IgD-negative memory B cell (primary cell): ENCODE data around the gene FTHL17. TPM values are rescaled to one million over a fixed set of nuclear protein-coding genes. Genes with fewer than 3 reads are reported as not detected.
A peak's percentile ranks its signal among the peaks of the same experiment; 100 is the strongest.

ENCODE experiments used
- H3K27ac Mint-ChIP-seq, 3 donors: one replicate each; pipeline ENCODE4 v1.8.0; 2020 to 2022; ENCODE audit warnings: mild to moderate bottlenecking in 3 of 3, mixed read lengths in 3 of 3, moderate library complexity in 1 of 3
- H3K27me3 Mint-ChIP-seq: one replicate; pipeline ENCODE4 v1.8.0; 2021; ENCODE audit warnings: mixed read lengths
- H3K36me3 Mint-ChIP-seq: one replicate; pipeline ENCODE4 v1.8.0; 2020; ENCODE audit warnings: mild to moderate bottlenecking, mixed read lengths
- H3K4me1 Mint-ChIP-seq, 3 donors: one replicate each; pipeline ENCODE4 v1.8.0; 2020 to 2022; ENCODE audit warnings: mixed read lengths in 3 of 3, mild to moderate bottlenecking in 1 of 3
- H3K4me3 Mint-ChIP-seq, 4 donors: one replicate each; pipeline ENCODE4 v1.8.0; 2020 to 2022; ENCODE audit warnings: mild to moderate bottlenecking in 4 of 4, mixed read lengths in 4 of 4, moderate library complexity in 3 of 4
- H3K9me3 Mint-ChIP-seq, 3 donors: one replicate each; pipeline ENCODE4 v1.8.0; 2020 to 2021; ENCODE audit warnings: mixed read lengths in 3 of 3, mild to moderate bottlenecking in 1 of 3
- polyA plus RNA-seq: library from polyadenylated mRNA; unstranded; fragments of 300-500 nt; fragmentation: Illumina TruSeq; gene quantifications from one replicate; pipeline ENCODE4 v1.2.3, GENCODE V29; 2021

The FTHL17 gene
- polyA plus RNA-seq = not detected

- Mint-ChIP-seq H3K9me3 (peaks cover 11 to 12% (median 11%) of the 10 kb centered on the region in 3 donors), H3K4me3 (no peak within 1 kb of the TSS)
These were observed at the start of gene FTHL17 for GRCh38 chrX:31071725-31072124. FTHL17 (minus strand) TSS chrX:31072041; CDS start chrX:31071953, 88 bp downstream.

GRCh38 chrX:31117266-31117665 is 45.4 kb upstream of the FTHL17 start:
- no peak overlapping the region for H3K4me3 Mint-ChIP-seq
- peaks cover 3% of the 10 kb centered on the region for H3K36me3 Mint-ChIP-seq
- H3K4me1 Mint-ChIP-seq = no peaks in the 10 kb centered on the region
- H3K27me3 Mint-ChIP-seq = no peaks in the 10 kb centered on the region
- peaks cover 0 to 4% (median 0%) of the 10 kb centered on the region in 3 donors for H3K9me3 Mint-ChIP-seq
- no peak overlapping the region for H3K27ac Mint-ChIP-seq

More at GRCh38 chrX:31071725-31072124, at the start of gene FTHL17:
- Mint-ChIP-seq H3K4me1 (no peaks in the 10 kb centered on the region), H3K36me3 (no peaks in the 10 kb centered on the region), H3K27me3 (no peaks in the 10 kb centered on the region), H3K27ac (peak within 1 kb of the TSS in 1 of 3 donors; percentile 69)

- Mint-ChIP-seq H3K4me1 (no peaks in the 10 kb centered on the region), H3K4me3 (no peak overlapping the region), H3K27me3 (no peaks in the 10 kb centered on the region), H3K36me3 (no peaks in the 10 kb centered on the region), H3K27ac (no peak overlapping the region), H3K9me3 (peaks cover 0 to 4% (median 0%) of the 10 kb centered on the region in 3 donors)
These were observed 43.6 kb upstream of the FTHL17 start for GRCh38 chrX:31115398-31115797.

GRCh38 chrX:31114858-31115257 is 43.0 kb upstream of the FTHL17 start:
- Mint-ChIP-seq H3K27ac (no peak overlapping the region), H3K9me3 (peaks cover 0 to 4% (median 0%) of the 10 kb centered on the region in 3 donors), H3K4me3 (no peak overlapping the region), H3K27me3 (no peaks in the 10 kb centered on the region), H3K36me3 (no peaks in the 10 kb centered on the region), H3K4me1 (no peaks in the 10 kb centered on the region)

- H3K27me3 Mint-ChIP-seq = no peaks in the 10 kb centered on the region
- no peaks in the 10 kb centered on the region for H3K36me3 Mint-ChIP-seq
- H3K4me3 Mint-ChIP-seq = no peak overlapping the region
- no peak overlapping the region for H3K27ac Mint-ChIP-seq
- peaks cover 0 to 2% (median 0%) of the 10 kb centered on the region in 3 donors for H3K9me3 Mint-ChIP-seq
- no peaks in the 10 kb centered on the region for H3K4me1 Mint-ChIP-seq
These were observed 40.6 kb upstream of the FTHL17 start for GRCh38 chrX:31112226-31112999.

- Mint-ChIP-seq H3K36me3 (no peaks in the 10 kb centered on the region), H3K4me3 (no peak overlapping the region), H3K4me1 (no peaks in the 10 kb centered on the region), H3K27ac (no peak overlapping the region), H3K27me3 (no peaks in the 10 kb centered on the region), H3K9me3 (peaks cover 0 to 2% (median 0%) of the 10 kb centered on the region in 3 donors)
These were observed 38.8 kb upstream of the FTHL17 start for GRCh38 chrX:31110657-31111056.

- Mint-ChIP-seq H3K9me3 (peaks cover 0 to 2% (median 0%) of the 10 kb centered on the region in 3 donors), H3K27me3 (no peaks in the 10 kb centered on the region), H3K27ac (no peak overlapping the region), H3K4me3 (no peak overlapping the region), H3K4me1 (no peaks in the 10 kb centered on the region), H3K36me3 (no peaks in the 10 kb centered on the region)
These were observed 27.8 kb upstream of the FTHL17 start for GRCh38 chrX:31099536-31100090.

- H3K27ac Mint-ChIP-seq = no peak overlapping the region
- no peaks in the 10 kb centered on the region for H3K4me1 Mint-ChIP-seq
These were observed 26.2 kb upstream of the FTHL17 start for GRCh38 chrX:31098079-31098478.

GRCh38 chrX:31093639-31093975 is 21.8 kb upstream of the FTHL17 start:
- no peak overlapping the region for H3K4me3 Mint-ChIP-seq
- no peak overlapping the region for H3K27ac Mint-ChIP-seq
- no peaks in the 10 kb centered on the region for H3K4me1 Mint-ChIP-seq
- no peaks in the 10 kb centered on the region for H3K27me3 Mint-ChIP-seq
- H3K9me3 Mint-ChIP-seq = peaks cover 0 to 2% (median 0%) of the 10 kb centered on the region in 3 donors
- H3K36me3 Mint-ChIP-seq = no peaks in the 10 kb centered on the region

More at GRCh38 chrX:31098079-31098478, 26.2 kb upstream of the FTHL17 start:
- no peaks in the 10 kb centered on the region for H3K36me3 Mint-ChIP-seq
- H3K4me3 Mint-ChIP-seq = no peak overlapping the region
- no peaks in the 10 kb centered on the region for H3K27me3 Mint-ChIP-seq
- H3K9me3 Mint-ChIP-seq = peaks cover 0 to 2% (median 0%) of the 10 kb centered on the region in 3 donors

- no peaks in the 10 kb centered on the region for H3K36me3 Mint-ChIP-seq
- H3K4me3 Mint-ChIP-seq = no peak overlapping the region
- no peaks in the 10 kb centered on the region for H3K27me3 Mint-ChIP-seq
- H3K9me3 Mint-ChIP-seq = peaks cover 0 to 2% (median 0%) of the 10 kb centered on the region in 3 donors
- H3K4me1 Mint-ChIP-seq = no peaks in the 10 kb centered on the region
- H3K27ac Mint-ChIP-seq = no peak overlapping the region
These were observed 21.3 kb upstream of the FTHL17 start for GRCh38 chrX:31092970-31093638.

- H3K9me3 Mint-ChIP-seq = peaks cover 0 to 2% (median 0%) of the 10 kb centered on the region in 3 donors
- H3K4me1 Mint-ChIP-seq = no peaks in the 10 kb centered on the region
- H3K27ac Mint-ChIP-seq = no peak overlapping the region
- H3K27me3 Mint-ChIP-seq = no peaks in the 10 kb centered on the region
- no peak overlapping the region for H3K4me3 Mint-ChIP-seq
- H3K36me3 Mint-ChIP-seq = no peaks in the 10 kb centered on the region
These were observed 20.6 kb upstream of the FTHL17 start for GRCh38 chrX:31092476-31092875.

- no peaks in the 10 kb centered on the region for H3K4me1 Mint-ChIP-seq
- no peak overlapping the region for H3K27ac Mint-ChIP-seq
- peaks cover 0 to 2% (median 0%) of the 10 kb centered on the region in 3 donors for H3K9me3 Mint-ChIP-seq
- H3K36me3 Mint-ChIP-seq = no peaks in the 10 kb centered on the region
- no peak overlapping the region for H3K4me3 Mint-ChIP-seq
- H3K27me3 Mint-ChIP-seq = no peaks in the 10 kb centered on the region
These were observed 20.0 kb upstream of the FTHL17 start for GRCh38 chrX:31091819-31092218.

GRCh38 chrX:31074522-31074921 is 2.7 kb upstream of the FTHL17 start:
- Mint-ChIP-seq H3K4me3 (no peak overlapping the region), H3K27me3 (no peaks in the 10 kb centered on the region), H3K4me1 (no peaks in the 10 kb centered on the region), H3K36me3 (no peaks in the 10 kb centered on the region), H3K27ac (no peak overlapping the region), H3K9me3 (peaks cover 11 to 14% (median 12%) of the 10 kb centered on the region in 3 donors)

- Mint-ChIP-seq H3K4me1 (no peaks in the 10 kb centered on the region), H3K27ac (no peak overlapping the region), H3K4me3 (no peak overlapping the region), H3K9me3 (peaks cover 11% of the 10 kb centered on the region in 3 donors), H3K27me3 (no peaks in the 10 kb centered on the region), H3K36me3 (no peaks in the 10 kb centered on the region)
These were observed 579 bp downstream of the FTHL17 start for GRCh38 chrX:31071262-31071661.

- H3K4me3 Mint-ChIP-seq = no peak overlapping the region
- no peaks in the 10 kb centered on the region for H3K4me1 Mint-ChIP-seq
- H3K36me3 Mint-ChIP-seq = no peaks in the 10 kb centered on the region
- H3K27ac Mint-ChIP-seq = no peak overlapping the region
- no peaks in the 10 kb centered on the region for H3K27me3 Mint-ChIP-seq
- H3K9me3 Mint-ChIP-seq = peaks cover 6 to 11% (median 11%) of the 10 kb centered on the region in 3 donors
These were observed 1.8 kb downstream of the FTHL17 start for GRCh38 chrX:31070057-31070468.
